ENCODE results near the gene TKTL1.
"Not testable (repeated sequence)": the region's sequence is repeated elsewhere in the genome, so short reads cannot be mapped to it uniquely, and the experiment has no call there.

DNA sequence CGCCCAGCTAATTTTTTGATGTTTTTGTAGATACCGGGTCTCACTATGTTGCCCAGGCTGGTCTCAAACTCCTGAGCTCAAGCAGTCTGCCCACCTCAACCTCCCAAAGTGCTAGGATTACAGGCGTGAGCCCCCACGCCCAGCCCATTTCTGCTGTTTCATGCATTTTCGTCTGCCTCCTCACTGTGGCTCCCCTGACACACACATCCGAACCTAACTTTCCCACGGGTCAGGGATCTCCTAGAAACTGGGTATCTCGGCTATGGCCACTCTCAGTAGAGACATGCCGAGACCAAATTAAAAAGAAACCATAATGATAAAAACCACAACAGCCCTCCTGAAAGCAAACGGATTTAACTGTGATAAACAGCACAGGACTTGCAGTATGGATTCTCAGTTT lies 47.5 kb upstream of the TKTL1 start:
- TF ChIP-seq EZH2phosphoT487 (IDR thresholded peaks at IDR 0.05; ENCODE audit: insufficient read depth, low read depth); EZH2 (IDR thresholded peaks at IDR 0.05; ENCODE audit: insufficient read depth, poor library complexity, severe bottlenecking): not testable (repeated sequence)
